ENCODE results near the gene CCDC73. TPM values are rescaled to one million over a fixed set of nuclear protein-coding genes. Genes with fewer than 3 reads are reported as not detected.
A peak's percentile ranks its signal among the peaks of the same experiment; 100 is the strongest.
"Not testable (repeated sequence)": the region's sequence is repeated elsewhere in the genome, so short reads cannot be mapped to it uniquely, and the experiment has no call there.

Gene CCDC73
- total RNA-seq, 1 donor from 2014 or later: not detected

DNA sequence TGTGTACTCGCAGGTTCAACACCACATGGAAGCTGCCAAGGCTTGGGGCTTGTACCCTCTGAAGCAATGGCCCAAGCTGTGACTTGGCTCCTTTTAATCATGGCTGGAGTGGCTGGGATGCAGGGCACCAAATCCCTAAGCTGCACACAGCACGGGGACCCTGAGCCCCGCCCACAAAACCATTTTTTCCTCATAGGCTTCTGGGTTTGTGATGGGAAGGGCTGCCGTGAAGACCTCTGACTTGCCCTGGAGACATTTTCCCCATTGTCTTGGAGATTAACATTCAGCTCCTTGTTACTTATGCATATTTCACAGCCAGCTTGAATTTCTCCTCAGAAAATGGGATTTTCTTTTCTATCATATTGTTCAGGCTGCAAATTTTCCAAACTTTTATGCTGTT is 185.6 kb downstream of the CCDC73 start:
- not testable (repeated sequence) for H3K27ac ChIP-seq (ENCODE audit: low read depth, low read length); H3K27me3 ChIP-seq (ENCODE audit: control insufficient read depth in 3 of 3, insufficient read depth in 3 of 3, low read length in 3 of 3); H3K4me1 ChIP-seq (ENCODE audit: control insufficient read depth in 3 of 3, insufficient read depth in 3 of 3, low read length in 3 of 3); H3K4me3 ChIP-seq (ENCODE audit: low read length in 3 of 3); H3K36me3 ChIP-seq (ENCODE audit: control insufficient read depth in 3 of 3, insufficient read depth in 3 of 3, low read length in 3 of 3); H3K9ac ChIP-seq (ENCODE audit: low read depth in 1 of 3, low read length in 3 of 3); H3K9me3 ChIP-seq (ENCODE audit: control insufficient read depth in 3 of 3, low read length in 3 of 3)

DNA sequence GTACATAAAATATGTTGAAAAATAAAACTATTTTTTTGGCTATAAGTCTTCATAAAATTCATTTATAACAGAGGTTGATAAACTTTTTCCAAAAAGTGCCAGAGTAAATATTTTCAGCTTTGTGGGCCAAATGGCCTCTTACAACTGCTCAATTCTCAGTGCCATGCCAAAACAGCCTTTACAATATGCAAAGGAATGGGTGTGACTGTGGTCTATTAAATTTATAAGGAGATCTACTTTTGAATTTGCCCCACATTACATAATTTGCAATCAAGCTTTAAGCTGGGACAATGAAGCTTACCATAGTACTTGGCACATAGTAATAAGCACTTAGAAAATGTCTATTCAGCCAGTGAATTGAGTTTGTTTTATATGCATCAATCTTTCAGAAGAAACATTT is 188.2 kb downstream of the CCDC73 start:
- H3K4me1 ChIP-seq (ENCODE audit: control insufficient read depth in 3 of 3, insufficient read depth in 3 of 3, low read length in 3 of 3): no peaks in the 10 kb centered on the region
- H3K27me3 ChIP-seq (ENCODE audit: control insufficient read depth in 3 of 3, insufficient read depth in 3 of 3, low read length in 3 of 3): no peaks in the 10 kb centered on the region
- no peak overlapping the region for H3K9ac ChIP-seq (ENCODE audit: low read depth in 1 of 3, low read length in 3 of 3)
- no peaks in the 10 kb centered on the region for H3K9me3 ChIP-seq (ENCODE audit: control insufficient read depth in 3 of 3, low read length in 3 of 3)
- H3K36me3 ChIP-seq (ENCODE audit: control insufficient read depth in 3 of 3, insufficient read depth in 3 of 3, low read length in 3 of 3): peaks cover 5 to 29% (median 13%) of the 10 kb centered on the region in 3 donors
- H3K27ac ChIP-seq (ENCODE audit: low read depth, low read length): no peak overlapping the region
- H3K4me3 ChIP-seq (ENCODE audit: low read length in 3 of 3): no peak overlapping the region

DNA sequence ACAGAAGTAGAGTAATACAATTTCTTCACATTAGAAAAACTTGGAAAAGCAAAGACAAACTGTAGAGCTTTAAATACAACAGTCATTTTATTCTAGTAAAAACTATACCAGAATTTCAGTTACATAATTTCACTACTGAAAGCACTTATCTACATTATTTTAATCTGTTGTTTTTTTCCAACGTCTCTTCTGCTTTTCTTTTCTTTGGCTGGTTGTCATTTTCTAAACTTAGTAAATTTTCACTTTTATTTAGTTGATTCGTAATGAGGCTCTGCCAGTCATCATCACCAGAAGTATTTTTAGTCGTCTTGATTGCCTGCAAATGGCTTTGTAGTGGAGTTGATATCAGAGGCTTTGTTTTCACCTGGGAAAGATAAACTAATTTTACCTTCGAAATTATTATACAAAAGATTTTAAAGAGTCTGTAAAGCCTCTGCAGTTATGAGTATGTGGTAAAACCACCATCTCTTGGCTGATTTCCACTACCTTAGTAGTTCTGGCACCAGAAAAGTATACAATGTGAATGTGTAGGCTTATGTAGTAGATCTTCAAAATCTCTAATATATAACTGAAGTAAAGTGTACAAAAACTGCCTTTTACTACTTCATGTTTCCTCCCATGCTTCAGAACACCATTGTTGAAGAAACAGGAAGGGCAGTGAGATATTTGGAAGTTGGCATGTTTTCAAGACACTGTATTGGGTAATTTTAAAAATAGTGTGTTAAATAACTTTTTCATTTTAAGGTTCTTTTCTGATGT is 191.6 kb downstream of the CCDC73 start:
- Histone ChIP-seq H3K4me1 (ENCODE audit: control insufficient read depth in 3 of 3, insufficient read depth in 3 of 3, low read length in 3 of 3) (no peaks in the 10 kb centered on the region), H3K9me3 (ENCODE audit: control insufficient read depth in 3 of 3, low read length in 3 of 3) (no peaks in the 10 kb centered on the region), H3K36me3 (ENCODE audit: control insufficient read depth in 3 of 3, insufficient read depth in 3 of 3, low read length in 3 of 3) (peaks cover 7 to 43% (median 25%) of the 10 kb centered on the region in 3 donors), H3K4me3 (ENCODE audit: low read length in 3 of 3) (no peak overlapping the region), H3K9ac (ENCODE audit: low read depth in 1 of 3, low read length in 3 of 3) (no peak overlapping the region), H3K27me3 (ENCODE audit: control insufficient read depth in 3 of 3, insufficient read depth in 3 of 3, low read length in 3 of 3) (no peaks in the 10 kb centered on the region), H3K27ac (ENCODE audit: low read depth, low read length) (no peak overlapping the region)

DNA sequence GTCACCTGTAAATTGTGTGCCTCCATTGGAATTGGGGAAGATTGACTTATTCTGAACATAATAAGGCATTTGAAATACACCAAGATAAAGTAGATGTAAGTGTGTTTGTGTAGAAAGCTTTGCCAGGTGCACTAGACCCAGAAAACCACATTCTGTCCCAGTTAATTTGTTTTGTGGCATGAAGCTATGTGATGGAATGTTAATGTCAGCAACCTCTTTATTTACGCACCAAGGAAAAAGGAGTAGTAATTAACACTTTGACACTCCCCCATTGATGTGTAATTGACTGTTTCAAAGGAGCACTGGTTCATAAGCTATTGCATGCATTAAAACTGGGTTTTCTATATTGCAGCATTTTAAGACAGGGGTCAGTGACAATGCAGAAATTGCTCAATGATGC is 196.5 kb downstream of the CCDC73 start:
- H3K4me1 ChIP-seq (ENCODE audit: control insufficient read depth in 3 of 3, insufficient read depth in 3 of 3, low read length in 3 of 3): no peaks in the 10 kb centered on the region
- no peaks in the 10 kb centered on the region for H3K9me3 ChIP-seq (ENCODE audit: control insufficient read depth in 3 of 3, low read length in 3 of 3)
- no peak overlapping the region for H3K4me3 ChIP-seq (ENCODE audit: low read length in 3 of 3)
- H3K27ac ChIP-seq (ENCODE audit: low read depth, low read length): no peak overlapping the region
- no peaks in the 10 kb centered on the region for H3K27me3 ChIP-seq (ENCODE audit: control insufficient read depth in 3 of 3, insufficient read depth in 3 of 3, low read length in 3 of 3)
- peaks cover 24 to 61% (median 46%) of the 10 kb centered on the region in 3 donors for H3K36me3 ChIP-seq (ENCODE audit: control insufficient read depth in 3 of 3, insufficient read depth in 3 of 3, low read length in 3 of 3)
- H3K9ac ChIP-seq (ENCODE audit: low read depth in 1 of 3, low read length in 3 of 3): no peak overlapping the region

DNA sequence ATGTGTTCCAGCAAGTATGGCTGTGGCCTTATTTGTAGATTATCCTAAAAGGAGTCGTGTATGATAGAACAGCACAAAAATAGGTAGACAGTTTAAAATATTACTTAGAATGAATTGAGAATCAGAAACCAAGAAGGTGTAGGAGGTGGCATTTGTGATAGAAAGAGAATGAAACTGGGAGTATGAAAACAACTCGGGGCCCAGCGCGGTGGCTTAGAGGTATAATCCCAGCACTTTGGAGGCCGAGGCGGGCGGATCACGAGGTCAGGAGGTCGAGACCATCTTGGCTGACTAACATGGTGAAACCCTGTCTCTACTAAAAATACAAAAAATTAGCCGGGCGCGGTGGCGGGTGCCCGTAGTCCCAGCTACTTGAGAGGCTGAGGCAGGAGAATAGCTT is 198.3 kb downstream of the CCDC73 start:
- H3K4me1 ChIP-seq (ENCODE audit: control insufficient read depth in 3 of 3, insufficient read depth in 3 of 3, low read length in 3 of 3); H3K27ac ChIP-seq (ENCODE audit: low read depth, low read length); H3K9ac ChIP-seq (ENCODE audit: low read depth in 1 of 3, low read length in 3 of 3); H3K9me3 ChIP-seq (ENCODE audit: control insufficient read depth in 3 of 3, low read length in 3 of 3); H3K4me3 ChIP-seq (ENCODE audit: low read length in 3 of 3); H3K27me3 ChIP-seq (ENCODE audit: control insufficient read depth in 3 of 3, insufficient read depth in 3 of 3, low read length in 3 of 3): not testable (repeated sequence)
- peaks cover 37 to 64% (median 56%) of the 10 kb centered on the region in 3 donors for H3K36me3 ChIP-seq (ENCODE audit: control insufficient read depth in 3 of 3, insufficient read depth in 3 of 3, low read length in 3 of 3)

DNA sequence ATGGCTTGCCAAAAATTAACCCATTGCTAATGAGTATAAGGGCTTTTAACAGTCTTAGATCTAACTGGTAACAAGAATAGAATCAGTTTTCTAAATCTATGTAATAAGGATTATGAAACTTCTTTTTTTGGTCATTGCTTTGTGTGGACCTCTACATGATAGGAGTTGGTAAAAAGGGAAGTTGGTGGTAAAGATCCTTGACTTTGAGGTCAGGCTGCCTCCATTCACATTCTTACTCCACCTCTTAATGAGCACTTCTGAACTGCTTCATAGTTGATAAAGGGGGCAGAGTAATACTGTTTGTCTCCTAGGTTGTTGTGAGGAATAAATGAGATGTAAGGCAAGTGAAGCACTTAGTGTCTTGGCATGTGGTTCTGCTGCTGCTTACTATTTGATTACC is 200.2 kb downstream of the CCDC73 start:
- H3K4me3 ChIP-seq (ENCODE audit: low read length in 3 of 3): no peak overlapping the region
- no peaks in the 10 kb centered on the region for H3K9me3 ChIP-seq (ENCODE audit: control insufficient read depth in 3 of 3, low read length in 3 of 3)
- H3K27me3 ChIP-seq (ENCODE audit: control insufficient read depth in 3 of 3, insufficient read depth in 3 of 3, low read length in 3 of 3): no peaks in the 10 kb centered on the region
- peaks cover 48 to 70% (median 57%) of the 10 kb centered on the region in 3 donors for H3K36me3 ChIP-seq (ENCODE audit: control insufficient read depth in 3 of 3, insufficient read depth in 3 of 3, low read length in 3 of 3)
- no peak overlapping the region for H3K27ac ChIP-seq (ENCODE audit: low read depth, low read length)
- H3K4me1 ChIP-seq (ENCODE audit: control insufficient read depth in 3 of 3, insufficient read depth in 3 of 3, low read length in 3 of 3): no peaks in the 10 kb centered on the region
- H3K9ac ChIP-seq (ENCODE audit: low read depth in 1 of 3, low read length in 3 of 3): no peak overlapping the region

- peaks cover 14 to 23% (median 19%) of the 10 kb centered on the region in 3 donors for H3K36me3 ChIP-seq (ENCODE audit: control insufficient read depth in 3 of 3, insufficient read depth in 3 of 3, low read length in 3 of 3)
- H3K4me3 ChIP-seq (ENCODE audit: low read length in 3 of 3): no peak overlapping the region
- H3K9ac ChIP-seq (ENCODE audit: low read depth in 1 of 3, low read length in 3 of 3): no peak overlapping the region
- no peaks in the 10 kb centered on the region for H3K27me3 ChIP-seq (ENCODE audit: control insufficient read depth in 3 of 3, insufficient read depth in 3 of 3, low read length in 3 of 3)
- H3K4me1 ChIP-seq (ENCODE audit: control insufficient read depth in 3 of 3, insufficient read depth in 3 of 3, low read length in 3 of 3): peaks cover 6 to 21% (median 11%) of the 10 kb centered on the region in 3 donors
- peaks cover 0 to 3% (median 0%) of the 10 kb centered on the region in 3 donors for H3K9me3 ChIP-seq (ENCODE audit: control insufficient read depth in 3 of 3, low read length in 3 of 3)
- H3K27ac ChIP-seq (ENCODE audit: low read depth, low read length): no peak overlapping the region
Observed at GRCh38 chr11:32586576-32587190, 207.8 kb downstream of the CCDC73 start.

DNA sequence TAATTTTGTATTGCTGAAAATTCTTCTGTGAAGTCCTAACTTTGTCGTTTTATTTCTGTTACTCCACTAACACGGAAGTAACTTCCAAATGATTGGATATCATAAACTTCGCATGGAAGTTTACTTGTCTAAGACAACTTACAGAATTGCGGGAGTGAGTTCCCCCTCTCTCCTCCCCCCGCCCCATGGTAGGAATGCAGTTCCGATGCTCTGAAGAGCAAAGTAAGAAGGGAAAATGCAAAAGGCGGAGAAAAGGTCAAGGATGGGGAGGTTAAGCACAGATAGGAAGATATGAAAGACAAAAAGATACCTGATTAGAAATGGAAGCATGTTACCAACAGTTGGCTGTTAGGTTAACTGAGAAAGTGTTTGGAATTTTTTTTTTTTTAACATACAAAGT is 209.5 kb downstream of the CCDC73 start:
- Histone ChIP-seq H3K4me3 (ENCODE audit: low read length in 3 of 3) (peak overlapping the region; percentile 92 to 97 (median 93)), H3K27me3 (ENCODE audit: control insufficient read depth in 3 of 3, insufficient read depth in 3 of 3, low read length in 3 of 3) (no peaks in the 10 kb centered on the region), H3K9ac (ENCODE audit: low read depth in 1 of 3, low read length in 3 of 3) (peak overlapping the region; percentile 25 to 94 (median 89)), H3K9me3 (ENCODE audit: control insufficient read depth in 3 of 3, low read length in 3 of 3) (peaks cover 0 to 3% (median 0%) of the 10 kb centered on the region in 3 donors), H3K27ac (ENCODE audit: low read depth, low read length) (no peak overlapping the region), H3K36me3 (ENCODE audit: control insufficient read depth in 3 of 3, insufficient read depth in 3 of 3, low read length in 3 of 3) (peaks cover 2 to 10% (median 9%) of the 10 kb centered on the region in 3 donors), H3K4me1 (ENCODE audit: control insufficient read depth in 3 of 3, insufficient read depth in 3 of 3, low read length in 3 of 3) (peaks cover 6 to 21% (median 11%) of the 10 kb centered on the region in 3 donors)

GRCh38 chr11:32583459-32584271 is 210.8 kb downstream of the CCDC73 start, which contains the start of gene EIF3M:
EIF3M (plus strand) TSS chr11:32583831; CDS start chr11:32583888, 57 bp downstream.
- H3K4me1 ChIP-seq (ENCODE audit: control insufficient read depth in 3 of 3, insufficient read depth in 3 of 3, low read length in 3 of 3): peaks cover 6 to 21% (median 11%) of the 10 kb centered on the region in 3 donors
- no peaks in the 10 kb centered on the region for H3K27me3 ChIP-seq (ENCODE audit: control insufficient read depth in 3 of 3, insufficient read depth in 3 of 3, low read length in 3 of 3)
- H3K4me3 ChIP-seq (ENCODE audit: low read length in 3 of 3): peak within 1 kb of the TSS; percentile 92 to 97 (median 93)
- peaks cover 0 to 3% (median 0%) of the 10 kb centered on the region in 3 donors for H3K9me3 ChIP-seq (ENCODE audit: control insufficient read depth in 3 of 3, low read length in 3 of 3)
- H3K9ac ChIP-seq (ENCODE audit: low read depth in 1 of 3, low read length in 3 of 3): peak within 1 kb of the TSS; percentile 89 to 94 (median 91)
- peak within 1 kb of the TSS; percentile 85 for H3K27ac ChIP-seq (ENCODE audit: low read depth, low read length)
- H3K36me3 ChIP-seq (ENCODE audit: control insufficient read depth in 3 of 3, insufficient read depth in 3 of 3, low read length in 3 of 3): peaks cover 0 to 1% (median under 1%) of the 10 kb centered on the region in 3 donors
